Lung (tissue), 12 donors: Measurements from ENCODE around the gene PSG1. TPM values are rescaled to one million over a fixed set of nuclear protein-coding genes. Genes with fewer than 3 reads are reported as not detected.
"Not testable (repeated sequence)": the region's sequence is repeated elsewhere in the genome, so short reads cannot be mapped to it uniquely, and the experiment has no call there.

Experiments used
- ATAC-seq: fragments of 200-7000 bp; cut with Tn5 transposase; one replicate; pipeline ENCODE4 v1.9.1; 2020; ENCODE audit warnings: moderate number of reproducible peaks; ENCODE audit not compliant: insufficient read depth, low FRiP score
- DNase-seq, 3 donors: peaks; one replicate each; pipeline ENCODE4 v3.0.0-alpha.2; 2013 to 2017
- H3K27ac ChIP-seq, 2 donors: one replicate each; pipeline ENCODE4 v1.5.1; 2013; ENCODE audit warnings: mild to moderate bottlenecking in 2 of 2, moderate library complexity in 2 of 2, control low read depth in 1 of 2, inconsistent platforms in 1 of 2, low read depth in 1 of 2, low read length in 1 of 2
- H3K27me3 ChIP-seq, 3 donors: one replicate each; pipeline ENCODE4 v1.5.1; 2013; ENCODE audit warnings: low read length in 2 of 3; ENCODE audit not compliant: control insufficient read depth in 3 of 3, insufficient read depth in 3 of 3
- H3K36me3 ChIP-seq, 4 donors: one replicate each; pipeline ENCODE4 v1.5.1; 2013; ENCODE audit warnings: low read length in 4 of 4, mild to moderate bottlenecking in 1 of 4, moderate library complexity in 1 of 4; ENCODE audit not compliant: control insufficient read depth in 4 of 4, insufficient read depth in 4 of 4
- H3K4me1 ChIP-seq, 5 donors: one replicate each; pipeline ENCODE4 v1.5.1; 2013; ENCODE audit warnings: low read length in 5 of 5, mild to moderate bottlenecking in 2 of 5, moderate library complexity in 1 of 5; ENCODE audit not compliant: control insufficient read depth in 5 of 5, insufficient read depth in 5 of 5
- H3K4me3 ChIP-seq: one replicate; pipeline ENCODE4 v1.5.1; 2013; ENCODE audit warnings: mild to moderate bottlenecking, control low read depth, moderate library complexity
- H3K9ac ChIP-seq, 2 donors: one replicate each; pipeline ENCODE4 v1.5.1; 2013; ENCODE audit warnings: low read length in 2 of 2, control low read depth in 1 of 2; ENCODE audit not compliant: insufficient read depth in 1 of 2
- H3K9me3 ChIP-seq, 4 donors: one replicate each; pipeline ENCODE4 v1.5.1; 2013; ENCODE audit warnings: low read length in 3 of 4, mild to moderate bottlenecking in 1 of 4, moderate library complexity in 1 of 4; ENCODE audit not compliant: control insufficient read depth in 4 of 4, insufficient read depth in 3 of 4
- WGBS, 2 donors: extraction: QIAGEN DNeasy Blood & Tissue Kit; methylation state at CpG; one replicate each; pipeline ENCODE4 v1.1.7; 2013; 5-methylcytosine and 5-hydroxymethylcytosine counted together
- polyA plus RNA-seq, 2 donors: library from polyadenylated mRNA; stranded (reverse); fragments of 200-250 nt; gene quantifications; one replicate each; pipeline ENCODE4 v1.2.1, GENCODE V29; 2013
- total RNA-seq, 2 donors: library from RNA; depleted of rRNA in 1 of 2; stranded (reverse); fragments of >200 nt in 1 of 2; gene quantifications; one replicate each; pipeline ENCODE4 v1.2.1, GENCODE V29; 2014 to 2021
- TF ChIP-seq, protein P1 (sequence below): IDR thresholded peaks from 2 replicates; pipeline ENCODE4 v1.5.1; 2012; ENCODE audit warnings: mild to moderate bottlenecking; ENCODE audit errors: control extremely low read depth, extremely low read depth
- donor health status: control.
- donor health status: control.
- donor health status: Bipolar disorder and iron deficiency.
- donor health status: healthy.
- donor health status: DM: yes; HTN: yes; CAD: no.

The PSG1 gene
- total and polyA plus RNA-seq, 4 donors: not detected

DNA sequence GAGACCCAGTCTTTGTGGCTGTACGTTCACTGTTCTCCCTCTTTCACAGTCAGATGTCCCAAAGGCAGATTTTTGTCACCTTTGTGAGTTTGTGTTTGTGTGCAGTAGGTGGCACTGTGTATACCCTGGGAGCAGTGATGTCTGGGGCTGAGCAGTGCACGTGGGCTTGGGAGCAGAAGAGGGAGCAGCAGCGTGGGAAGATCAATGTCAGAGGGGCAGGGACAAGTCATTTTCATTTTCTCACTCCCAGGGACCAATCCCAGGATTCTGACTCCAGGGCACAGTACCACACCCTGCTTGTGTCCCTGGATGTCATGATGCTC is 40.2 kb upstream of the PSG1 start:
- no peak overlapping the region for H3K9ac ChIP-seq
- no peaks in the 10 kb centered on the region for H3K4me1 ChIP-seq
- ATAC-seq: no peak
- peaks cover 0 to 3% (median 0%) of the 10 kb centered on the region in 4 donors for H3K9me3 ChIP-seq
- no peak for DNase-seq
- no peaks in the 10 kb centered on the region for H3K27me3 ChIP-seq
- no peak overlapping the region for H3K4me3 ChIP-seq
- WGBS, 2 donors: 18 to 27% methylated on average over 3 of the region's 3 CpGs
- H3K27ac ChIP-seq: no peak overlapping the region
- TF ChIP-seq, protein P1, sequence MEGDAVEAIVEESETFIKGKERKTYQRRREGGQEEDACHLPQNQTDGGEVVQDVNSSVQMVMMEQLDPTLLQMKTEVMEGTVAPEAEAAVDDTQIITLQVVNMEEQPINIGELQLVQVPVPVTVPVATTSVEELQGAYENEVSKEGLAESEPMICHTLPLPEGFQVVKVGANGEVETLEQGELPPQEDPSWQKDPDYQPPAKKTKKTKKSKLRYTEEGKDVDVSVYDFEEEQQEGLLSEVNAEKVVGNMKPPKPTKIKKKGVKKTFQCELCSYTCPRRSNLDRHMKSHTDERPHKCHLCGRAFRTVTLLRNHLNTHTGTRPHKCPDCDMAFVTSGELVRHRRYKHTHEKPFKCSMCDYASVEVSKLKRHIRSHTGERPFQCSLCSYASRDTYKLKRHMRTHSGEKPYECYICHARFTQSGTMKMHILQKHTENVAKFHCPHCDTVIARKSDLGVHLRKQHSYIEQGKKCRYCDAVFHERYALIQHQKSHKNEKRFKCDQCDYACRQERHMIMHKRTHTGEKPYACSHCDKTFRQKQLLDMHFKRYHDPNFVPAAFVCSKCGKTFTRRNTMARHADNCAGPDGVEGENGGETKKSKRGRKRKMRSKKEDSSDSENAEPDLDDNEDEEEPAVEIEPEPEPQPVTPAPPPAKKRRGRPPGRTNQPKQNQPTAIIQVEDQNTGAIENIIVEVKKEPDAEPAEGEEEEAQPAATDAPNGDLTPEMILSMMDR: no peak
- H3K36me3 ChIP-seq: no peaks in the 10 kb centered on the region

DNA sequence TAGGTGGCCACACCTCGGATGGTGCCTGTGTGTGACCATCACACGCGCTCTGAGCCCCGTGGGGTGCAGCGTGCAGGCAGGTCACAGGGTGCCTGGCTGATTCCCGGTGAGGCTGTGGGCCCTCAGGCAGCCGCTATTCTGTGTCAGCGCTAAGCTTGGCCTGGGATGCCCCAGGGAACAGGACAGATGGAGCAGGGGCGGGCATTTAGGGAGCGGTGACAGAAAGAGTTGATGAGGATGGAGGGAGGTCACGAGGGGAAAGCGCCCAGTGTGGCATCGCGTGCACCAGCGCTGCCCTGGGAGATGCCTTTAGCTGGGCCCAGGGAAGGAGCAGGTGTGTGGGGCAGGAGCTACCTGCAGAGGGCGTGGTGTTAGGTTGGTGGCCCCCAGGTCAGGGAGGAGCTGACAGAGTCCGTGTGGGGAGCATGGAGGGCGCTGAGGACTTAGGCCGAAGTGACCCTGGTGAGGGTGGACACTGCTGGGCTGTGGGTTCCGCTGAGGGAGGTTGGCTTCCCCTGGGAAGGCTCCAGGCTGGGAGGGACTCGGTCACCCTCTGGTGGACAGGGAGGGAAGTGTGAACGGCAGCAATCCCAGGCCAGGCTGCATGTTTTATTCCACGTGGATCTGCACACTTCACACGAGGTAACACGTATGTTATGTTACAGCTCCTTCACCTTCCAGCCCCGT is 39.7 kb upstream of the PSG1 start:
- not testable (repeated sequence) for H3K4me3 ChIP-seq
- WGBS, 2 donors: 73 to 74% methylated on average over 26 of the region's 26 CpGs

GRCh38 chr19:42918377-42919069 is 39.0 kb upstream of the PSG1 start:
- not testable (repeated sequence) for H3K36me3 ChIP-seq, ATAC-seq, H3K27me3 ChIP-seq, H3K27ac ChIP-seq, H3K9ac ChIP-seq, H3K9me3 ChIP-seq, H3K4me3 ChIP-seq, DNase-seq, H3K4me1 ChIP-seq
- 70 to 79% methylated on average over 15 of the region's 15 CpGs for WGBS, 2 donors

More for the DNA sequence above, 39.7 kb upstream of the PSG1 start:
- not testable (repeated sequence) for H3K9me3 ChIP-seq, H3K9ac ChIP-seq, DNase-seq, H3K36me3 ChIP-seq, H3K27me3 ChIP-seq, H3K27ac ChIP-seq, ATAC-seq, H3K4me1 ChIP-seq

GRCh38 chr19:42917634-42918033 is 38.1 kb upstream of the PSG1 start, which contains the start of gene PSG6:
Gene PSG6, minus strand, starts transcription at chr19:42917894. Its CDS starts 102 bp downstream, at chr19:42917792.
- not testable (repeated sequence) for H3K27me3 ChIP-seq, ATAC-seq, H3K4me3 ChIP-seq, H3K27ac ChIP-seq, H3K36me3 ChIP-seq, H3K9me3 ChIP-seq, H3K4me1 ChIP-seq, H3K9ac ChIP-seq, DNase-seq
- WGBS, 2 donors: 62% methylated on average over 1 of the region's 1 CpG; no CpG with 5 or more reads in 1 of the 2 donors

- 82 to 90% methylated on average over 1 of the region's 1 CpG for WGBS, 2 donors
- ATAC-seq: not testable (repeated sequence)
Observed at GRCh38 chr19:42916931-42917330, 37.4 kb upstream of the PSG1 start.

GRCh38 chr19:42913516-42913915 is 34.0 kb upstream of the PSG1 start:
- WGBS, 2 donors: 84 to 87% methylated on average over 5 of the region's 5 CpGs
- H3K27me3 ChIP-seq, H3K9ac ChIP-seq, DNase-seq, H3K9me3 ChIP-seq, H3K4me1 ChIP-seq, H3K36me3 ChIP-seq, H3K27ac ChIP-seq, H3K4me3 ChIP-seq, ATAC-seq: not testable (repeated sequence)

More at GRCh38 chr19:42916931-42917330, 37.4 kb upstream of the PSG1 start:
- not testable (repeated sequence) for DNase-seq, H3K36me3 ChIP-seq, H3K9ac ChIP-seq, H3K4me3 ChIP-seq, H3K27me3 ChIP-seq, H3K27ac ChIP-seq, H3K4me1 ChIP-seq, H3K9me3 ChIP-seq

DNA sequence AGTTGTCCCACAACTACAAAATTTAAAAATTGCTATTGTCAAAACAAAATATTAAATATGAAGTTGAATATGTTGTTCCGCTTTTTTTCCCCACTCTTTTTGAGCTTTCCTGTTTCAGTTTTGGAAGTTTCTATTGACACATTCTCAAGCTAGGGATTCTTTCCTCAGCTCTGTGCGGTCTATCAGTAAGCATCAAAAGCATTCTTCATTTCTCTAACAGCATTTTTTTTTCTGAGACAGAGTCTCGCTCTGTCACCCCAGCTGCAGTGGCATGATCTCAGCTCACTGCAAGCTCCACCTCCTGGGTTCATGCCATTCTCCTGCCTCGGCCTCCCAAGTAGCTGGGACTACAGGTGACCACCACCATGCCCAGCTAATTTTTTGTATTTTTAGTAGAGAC is 33.4 kb upstream of the PSG1 start:
- H3K9ac ChIP-seq, H3K27me3 ChIP-seq, H3K4me1 ChIP-seq, ATAC-seq, DNase-seq, H3K27ac ChIP-seq, H3K9me3 ChIP-seq, H3K4me3 ChIP-seq, H3K36me3 ChIP-seq: not testable (repeated sequence)
- WGBS, 2 donors: 84 to 95% methylated on average over 4 of the region's 4 CpGs
